HEK293 (cell line): Measurements from ENCODE around the gene TXNDC2.

Experiments used
- PRDM1 ChIP-seq: fragments of 450-650 bp; formaldehyde crosslinking; IDR thresholded peaks from 2 replicates; pipeline ENCODE4; 2016; ENCODE audit warnings: missing biosample characterization, missing genetic modification characterization
- RBAK ChIP-seq: fragments of 450-650 bp; formaldehyde crosslinking; IDR thresholded peaks from 2 replicates; pipeline ENCODE4 v1.5.1; 2016; ENCODE audit warnings: missing biosample characterization, missing genetic modification characterization
- TRIM28 ChIP-seq: IDR thresholded peaks from 2 replicates; pipeline ENCODE4 v1.6.1; 2011; ENCODE audit warnings: low read length, control low read depth, borderline replicate concordance
- ZBTB17 ChIP-seq: fragments of 450-650 bp; formaldehyde crosslinking; IDR thresholded peaks from 2 replicates; pipeline ENCODE4 v1.5.1; 2016; ENCODE audit warnings: missing biosample characterization, missing genetic modification characterization
- ZBTB48 ChIP-seq: fragments of 450-650 bp; formaldehyde crosslinking; IDR thresholded peaks from 2 replicates; pipeline ENCODE4 v1.5.1; 2016; ENCODE audit warnings: missing biosample characterization, missing genetic modification characterization
- ZFHX2 ChIP-seq: fragments of 450-650 bp; formaldehyde crosslinking; conservative IDR thresholded peaks from 2 replicates; pipeline ENCODE4 v1.5.1; 2016; ENCODE audit warnings: missing biosample characterization, missing genetic modification characterization
- ZNF223 ChIP-seq: fragments of 450-650 bp; formaldehyde crosslinking; IDR thresholded peaks from 2 replicates; pipeline ENCODE4 v1.5.1; 2016; ENCODE audit warnings: missing biosample characterization, missing genetic modification characterization
- ZNF24 ChIP-seq: fragments of 450-650 bp; formaldehyde crosslinking; IDR thresholded peaks from 2 replicates; pipeline ENCODE4 v1.5.1; 2016; ENCODE audit warnings: missing biosample characterization, missing genetic modification characterization
- ZNF350 ChIP-seq: fragments of 450-650 bp; formaldehyde crosslinking; IDR thresholded peaks from 2 replicates; pipeline ENCODE4 v1.5.0; 2017; ENCODE audit warnings: missing biosample characterization, mild to moderate bottlenecking, missing genetic modification characterization
- ZNF48 ChIP-seq: fragments of 450-650 bp; formaldehyde crosslinking; IDR thresholded peaks from 2 replicates; pipeline ENCODE4 v1.5.1; 2016; ENCODE audit warnings: missing biosample characterization, missing genetic modification characterization
- ZNF626 ChIP-seq: fragments of 450-650 bp; sonication (Bioruptor Pico); formaldehyde crosslinking; IDR thresholded peaks from 2 replicates; pipeline ENCODE4 v1.5.1; 2018; ENCODE audit warnings: missing biosample characterization, missing genetic modification characterization, inconsistent platforms
- ZNF664 ChIP-seq: fragments of 450-650 bp; formaldehyde crosslinking; IDR thresholded peaks from 2 replicates; pipeline ENCODE4 v1.5.1; 2016; ENCODE audit warnings: missing biosample characterization, missing genetic modification characterization
- ZNF76 ChIP-seq: fragments of 450-650 bp; formaldehyde crosslinking; IDR thresholded peaks from 2 replicates; pipeline ENCODE4; 2016; ENCODE audit warnings: low read depth, missing biosample characterization, missing genetic modification characterization, borderline replicate concordance
- ZNF777 ChIP-seq: fragments of 450-650 bp; formaldehyde crosslinking; IDR thresholded peaks from 2 replicates; pipeline ENCODE4 v1.5.1; 2017; ENCODE audit warnings: missing biosample characterization, missing genetic modification characterization, borderline replicate concordance
- TF ChIP-seq, protein P1 (sequence below): fragments of 450-650 bp; formaldehyde crosslinking; IDR thresholded peaks from 2 replicates; pipeline ENCODE4 v1.5.1; 2016; ENCODE audit warnings: missing biosample characterization, missing genetic modification characterization
- TF ChIP-seq, protein P2 (sequence below): fragments of 450-650 bp; formaldehyde crosslinking; IDR thresholded peaks from 2 replicates; pipeline ENCODE4 v1.5.1; 2016; ENCODE audit warnings: missing biosample characterization, missing genetic modification characterization
- TF ChIP-seq, protein P3 (sequence below): fragments of 450-650 bp; formaldehyde crosslinking; IDR thresholded peaks from 2 replicates; pipeline ENCODE4 v1.5.1; 2016; ENCODE audit warnings: missing biosample characterization, missing genetic modification characterization, borderline replicate concordance
- TF ChIP-seq, protein P4 (sequence below): fragments of 450-650 bp; formaldehyde crosslinking; IDR thresholded peaks from 2 replicates; pipeline ENCODE4 v1.5.1; 2016; ENCODE audit warnings: missing biosample characterization, missing genetic modification characterization
- TF ChIP-seq, protein P5 (sequence below): fragments of 450-650 bp; formaldehyde crosslinking; IDR thresholded peaks from 2 replicates; pipeline ENCODE4 v1.5.1; 2016; ENCODE audit warnings: missing biosample characterization, missing genetic modification characterization
- TF ChIP-seq, protein P6 (sequence below): fragments of 450-650 bp; formaldehyde crosslinking; IDR thresholded peaks from 2 replicates; pipeline ENCODE4 v1.5.1; 2016; ENCODE audit warnings: missing biosample characterization, missing genetic modification characterization
- TF ChIP-seq, protein P7 (sequence below): fragments of 450-650 bp; formaldehyde crosslinking; IDR thresholded peaks from 2 replicates; pipeline ENCODE4 v1.5.1; 2016; ENCODE audit warnings: missing biosample characterization, missing genetic modification characterization, low read depth
- TF ChIP-seq, protein P8 (sequence below): fragments of 450-650 bp; formaldehyde crosslinking; IDR thresholded peaks from 2 replicates; pipeline ENCODE4 v1.5.1; 2016; ENCODE audit warnings: missing biosample characterization, missing genetic modification characterization

TXNDC2 gene

DNA sequence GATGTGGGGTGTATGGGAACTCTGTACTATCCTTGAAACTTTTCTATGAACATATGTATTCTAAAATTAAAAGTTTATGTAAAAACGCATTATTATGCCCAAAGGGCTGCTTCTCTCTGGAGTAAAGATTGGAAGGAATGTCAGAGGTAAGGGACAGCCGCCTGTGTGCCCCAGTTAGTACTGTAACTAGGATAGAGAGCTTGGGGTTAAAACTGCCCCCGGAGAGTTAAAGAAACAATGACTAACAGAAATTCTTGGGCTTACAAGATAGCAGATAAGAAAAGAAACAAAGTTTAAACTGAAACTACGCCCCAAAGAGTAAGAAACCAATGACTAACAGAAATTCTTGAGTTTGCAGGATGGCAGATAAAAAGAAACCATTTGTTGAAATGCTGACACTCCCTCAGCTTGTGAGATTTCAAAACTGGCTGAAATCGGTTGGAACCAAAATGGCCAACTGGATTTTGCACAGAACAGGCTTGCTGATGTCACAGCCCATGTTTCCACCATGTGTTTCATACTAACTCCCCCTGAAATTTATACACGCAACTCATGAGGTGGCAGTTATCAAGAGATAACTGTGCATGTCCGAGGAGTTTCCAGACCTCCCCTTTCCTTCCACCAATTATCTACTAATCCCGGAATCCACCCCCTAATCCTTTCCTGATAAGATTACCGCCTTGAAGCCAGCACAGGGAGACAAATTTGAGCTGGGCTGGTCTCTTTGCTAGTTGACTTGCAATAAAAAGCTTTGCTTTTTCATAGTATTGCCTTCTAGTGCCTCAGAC, 8.7 kb upstream of the TXNDC2 start (continued):
- TF ChIP-seq, protein P1, sequence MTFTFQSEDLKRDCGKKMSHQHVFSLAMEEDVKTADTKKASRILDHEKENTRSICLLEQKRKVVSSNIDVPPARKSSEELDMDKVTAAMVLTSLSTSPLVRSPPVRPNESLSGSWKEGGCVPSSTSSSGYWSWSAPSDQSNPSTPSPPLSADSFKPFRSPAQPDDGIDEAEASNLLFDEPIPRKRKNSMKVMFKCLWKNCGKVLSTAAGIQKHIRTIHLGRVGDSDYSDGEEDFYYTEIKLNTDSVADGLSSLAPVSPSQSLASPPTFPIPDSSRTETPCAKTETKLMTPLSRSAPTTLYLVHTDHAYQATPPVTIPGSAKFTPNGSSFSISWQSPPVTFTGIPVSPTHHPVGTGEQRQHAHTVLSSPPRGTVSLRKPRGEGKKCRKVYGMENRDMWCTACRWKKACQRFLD (tag by site-specific recombination) = no peak
- TF ChIP-seq, protein P2, sequence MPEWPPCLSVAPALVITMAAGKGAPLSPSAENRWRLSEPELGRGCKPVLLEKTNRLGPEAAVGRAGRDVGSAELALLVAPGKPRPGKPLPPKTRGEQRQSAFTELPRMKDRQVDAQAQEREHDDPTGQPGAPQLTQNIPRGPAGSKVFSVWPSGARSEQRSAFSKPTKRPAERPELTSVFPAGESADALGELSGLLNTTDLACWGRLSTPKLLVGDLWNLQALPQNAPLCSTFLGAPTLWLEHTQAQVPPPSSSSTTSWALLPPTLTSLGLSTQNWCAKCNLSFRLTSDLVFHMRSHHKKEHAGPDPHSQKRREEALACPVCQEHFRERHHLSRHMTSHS (tag by site-specific recombination) = no peak
- TF ChIP-seq ZNF24 (no peak), ZNF350 (tag by site-specific recombination) (no peak), ZNF76 (no peak), ZNF626 (tag by site-specific recombination) (no peak), RBAK (tag by site-specific recombination) (no peak), ZNF48 (tag by site-specific recombination) (no peak), ZBTB17 (tag by site-specific recombination) (peak; percentile 37; the same call in 1 of the 2 replicates), ZNF664 (no peak), ZNF223 (no peak), PRDM1 (tag by site-specific recombination) (no peak), TRIM28 (no peak), ZBTB48 (tag by site-specific recombination) (peak; percentile 75), ZFHX2 (0 out of 2 replicates have a peak, but pooled peaks have one; percentile 25), ZNF777 (tag by site-specific recombination) (no peak)
- TF ChIP-seq, protein P3, sequence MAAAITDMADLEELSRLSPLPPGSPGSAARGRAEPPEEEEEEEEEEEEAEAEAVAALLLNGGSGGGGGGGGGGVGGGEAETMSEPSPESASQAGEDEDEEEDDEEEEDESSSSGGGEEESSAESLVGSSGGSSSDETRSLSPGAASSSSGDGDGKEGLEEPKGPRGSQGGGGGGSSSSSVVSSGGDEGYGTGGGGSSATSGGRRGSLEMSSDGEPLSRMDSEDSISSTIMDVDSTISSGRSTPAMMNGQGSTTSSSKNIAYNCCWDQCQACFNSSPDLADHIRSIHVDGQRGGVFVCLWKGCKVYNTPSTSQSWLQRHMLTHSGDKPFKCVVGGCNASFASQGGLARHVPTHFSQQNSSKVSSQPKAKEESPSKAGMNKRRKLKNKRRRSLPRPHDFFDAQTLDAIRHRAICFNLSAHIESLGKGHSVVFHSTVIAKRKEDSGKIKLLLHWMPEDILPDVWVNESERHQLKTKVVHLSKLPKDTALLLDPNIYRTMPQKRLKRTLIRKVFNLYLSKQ (tag by site-specific recombination) = no peak
- TF ChIP-seq, protein P4, sequence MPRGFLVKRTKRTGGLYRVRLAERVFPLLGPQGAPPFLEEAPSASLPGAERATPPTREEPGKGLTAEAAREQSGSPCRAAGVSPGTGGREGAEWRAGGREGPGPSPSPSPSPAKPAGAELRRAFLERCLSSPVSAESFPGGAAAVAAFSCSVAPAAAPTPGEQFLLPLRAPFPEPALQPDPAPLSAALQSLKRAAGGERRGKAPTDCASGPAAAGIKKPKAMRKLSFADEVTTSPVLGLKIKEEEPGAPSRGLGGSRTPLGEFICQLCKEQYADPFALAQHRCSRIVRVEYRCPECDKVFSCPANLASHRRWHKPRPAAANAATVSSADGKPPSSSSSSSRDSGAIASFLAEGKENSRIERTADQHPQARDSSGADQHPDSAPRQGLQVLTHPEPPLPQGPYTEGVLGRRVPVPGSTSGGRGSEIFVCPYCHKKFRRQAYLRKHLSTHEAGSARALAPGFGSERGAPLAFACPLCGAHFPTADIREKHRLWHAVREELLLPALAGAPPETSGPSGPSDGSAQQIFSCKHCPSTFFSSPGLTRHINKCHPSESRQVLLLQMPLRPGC (tag by site-specific recombination) = no peak
- TF ChIP-seq, protein P5, sequence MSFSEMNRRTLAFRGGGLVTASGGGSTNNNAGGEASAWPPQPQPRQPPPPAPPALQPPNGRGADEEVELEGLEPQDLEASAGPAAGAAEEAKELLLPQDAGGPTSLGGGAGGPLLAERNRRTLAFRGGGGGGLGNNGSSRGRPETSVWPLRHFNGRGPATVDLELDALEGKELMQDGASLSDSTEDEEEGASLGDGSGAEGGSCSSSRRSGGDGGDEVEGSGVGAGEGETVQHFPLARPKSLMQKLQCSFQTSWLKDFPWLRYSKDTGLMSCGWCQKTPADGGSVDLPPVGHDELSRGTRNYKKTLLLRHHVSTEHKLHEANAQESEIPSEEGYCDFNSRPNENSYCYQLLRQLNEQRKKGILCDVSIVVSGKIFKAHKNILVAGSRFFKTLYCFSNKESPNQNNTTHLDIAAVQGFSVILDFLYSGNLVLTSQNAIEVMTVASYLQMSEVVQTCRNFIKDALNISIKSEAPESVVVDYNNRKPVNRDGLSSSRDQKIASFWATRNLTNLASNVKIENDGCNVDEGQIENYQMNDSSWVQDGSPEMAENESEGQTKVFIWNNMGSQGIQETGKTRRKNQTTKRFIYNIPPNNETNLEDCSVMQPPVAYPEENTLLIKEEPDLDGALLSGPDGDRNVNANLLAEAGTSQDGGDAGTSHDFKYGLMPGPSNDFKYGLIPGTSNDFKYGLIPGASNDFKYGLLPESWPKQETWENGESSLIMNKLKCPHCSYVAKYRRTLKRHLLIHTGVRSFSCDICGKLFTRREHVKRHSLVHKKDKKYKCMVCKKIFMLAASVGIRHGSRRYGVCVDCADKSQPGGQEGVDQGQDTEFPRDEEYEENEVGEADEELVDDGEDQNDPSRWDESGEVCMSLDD (tag by site-specific recombination) = no peak
- TF ChIP-seq, protein P6, sequence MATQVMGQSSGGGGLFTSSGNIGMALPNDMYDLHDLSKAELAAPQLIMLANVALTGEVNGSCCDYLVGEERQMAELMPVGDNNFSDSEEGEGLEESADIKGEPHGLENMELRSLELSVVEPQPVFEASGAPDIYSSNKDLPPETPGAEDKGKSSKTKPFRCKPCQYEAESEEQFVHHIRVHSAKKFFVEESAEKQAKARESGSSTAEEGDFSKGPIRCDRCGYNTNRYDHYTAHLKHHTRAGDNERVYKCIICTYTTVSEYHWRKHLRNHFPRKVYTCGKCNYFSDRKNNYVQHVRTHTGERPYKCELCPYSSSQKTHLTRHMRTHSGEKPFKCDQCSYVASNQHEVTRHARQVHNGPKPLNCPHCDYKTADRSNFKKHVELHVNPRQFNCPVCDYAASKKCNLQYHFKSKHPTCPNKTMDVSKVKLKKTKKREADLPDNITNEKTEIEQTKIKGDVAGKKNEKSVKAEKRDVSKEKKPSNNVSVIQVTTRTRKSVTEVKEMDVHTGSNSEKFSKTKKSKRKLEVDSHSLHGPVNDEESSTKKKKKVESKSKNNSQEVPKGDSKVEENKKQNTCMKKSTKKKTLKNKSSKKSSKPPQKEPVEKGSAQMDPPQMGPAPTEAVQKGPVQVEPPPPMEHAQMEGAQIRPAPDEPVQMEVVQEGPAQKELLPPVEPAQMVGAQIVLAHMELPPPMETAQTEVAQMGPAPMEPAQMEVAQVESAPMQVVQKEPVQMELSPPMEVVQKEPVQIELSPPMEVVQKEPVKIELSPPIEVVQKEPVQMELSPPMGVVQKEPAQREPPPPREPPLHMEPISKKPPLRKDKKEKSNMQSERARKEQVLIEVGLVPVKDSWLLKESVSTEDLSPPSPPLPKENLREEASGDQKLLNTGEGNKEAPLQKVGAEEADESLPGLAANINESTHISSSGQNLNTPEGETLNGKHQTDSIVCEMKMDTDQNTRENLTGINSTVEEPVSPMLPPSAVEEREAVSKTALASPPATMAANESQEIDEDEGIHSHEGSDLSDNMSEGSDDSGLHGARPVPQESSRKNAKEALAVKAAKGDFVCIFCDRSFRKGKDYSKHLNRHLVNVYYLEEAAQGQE (tag by site-specific recombination) = no peak
- TF ChIP-seq, protein P7, sequence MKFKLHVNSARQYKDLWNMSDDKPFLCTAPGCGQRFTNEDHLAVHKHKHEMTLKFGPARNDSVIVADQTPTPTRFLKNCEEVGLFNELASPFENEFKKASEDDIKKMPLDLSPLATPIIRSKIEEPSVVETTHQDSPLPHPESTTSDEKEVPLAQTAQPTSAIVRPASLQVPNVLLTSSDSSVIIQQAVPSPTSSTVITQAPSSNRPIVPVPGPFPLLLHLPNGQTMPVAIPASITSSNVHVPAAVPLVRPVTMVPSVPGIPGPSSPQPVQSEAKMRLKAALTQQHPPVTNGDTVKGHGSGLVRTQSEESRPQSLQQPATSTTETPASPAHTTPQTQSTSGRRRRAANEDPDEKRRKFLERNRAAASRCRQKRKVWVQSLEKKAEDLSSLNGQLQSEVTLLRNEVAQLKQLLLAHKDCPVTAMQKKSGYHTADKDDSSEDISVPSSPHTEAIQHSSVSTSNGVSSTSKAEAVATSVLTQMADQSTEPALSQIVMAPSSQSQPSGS (tag by site-specific recombination) = no peak
- TF ChIP-seq, protein P8, sequence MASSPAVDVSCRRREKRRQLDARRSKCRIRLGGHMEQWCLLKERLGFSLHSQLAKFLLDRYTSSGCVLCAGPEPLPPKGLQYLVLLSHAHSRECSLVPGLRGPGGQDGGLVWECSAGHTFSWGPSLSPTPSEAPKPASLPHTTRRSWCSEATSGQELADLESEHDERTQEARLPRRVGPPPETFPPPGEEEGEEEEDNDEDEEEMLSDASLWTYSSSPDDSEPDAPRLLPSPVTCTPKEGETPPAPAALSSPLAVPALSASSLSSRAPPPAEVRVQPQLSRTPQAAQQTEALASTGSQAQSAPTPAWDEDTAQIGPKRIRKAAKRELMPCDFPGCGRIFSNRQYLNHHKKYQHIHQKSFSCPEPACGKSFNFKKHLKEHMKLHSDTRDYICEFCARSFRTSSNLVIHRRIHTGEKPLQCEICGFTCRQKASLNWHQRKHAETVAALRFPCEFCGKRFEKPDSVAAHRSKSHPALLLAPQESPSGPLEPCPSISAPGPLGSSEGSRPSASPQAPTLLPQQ (tag by site-specific recombination) = no peak
